GM21619 (cell line): ENCODE data around the gene GUCA1C.
A peak's percentile ranks its signal among the peaks of the same experiment; 100 is the strongest.

Source experiments
- ATAC-seq: cut with Tn5 transposase; IDR thresholded peaks from one replicate; pipeline ENCODE4 v1.9.1; 2021; ENCODE audit not compliant: unreplicated experiment

The GUCA1C gene

GRCh38 chr3:108914774-108915641 is 38.7 kb downstream of the GUCA1C start:
- ATAC-seq = peak; percentile 93

- ATAC-seq = no peak
These were observed 43.9 kb downstream of the GUCA1C start for GRCh38 chr3:108909799-108910198.

GRCh38 chr3:108907194-108907593 is 46.5 kb downstream of the GUCA1C start:
- no peak for ATAC-seq

- no peak for ATAC-seq
These were observed 54.1 kb downstream of the GUCA1C start for GRCh38 chr3:108899530-108899929.

GRCh38 chr3:108897883-108898282 is 55.8 kb downstream of the GUCA1C start:
- peak; percentile 62 for ATAC-seq

GRCh38 chr3:108894981-108895380 is 58.7 kb downstream of the GUCA1C start:
- no peak for ATAC-seq

- no peak for ATAC-seq
These were observed 61.8 kb downstream of the GUCA1C start for GRCh38 chr3:108891833-108892232.

- ATAC-seq = no peak
These were observed 65.9 kb downstream of the GUCA1C start for GRCh38 chr3:108887777-108888176.

- no peak for ATAC-seq
These were observed 66.6 kb downstream of the GUCA1C start for GRCh38 chr3:108887121-108887520.

- no peak for ATAC-seq
These were observed 70.3 kb downstream of the GUCA1C start for GRCh38 chr3:108883373-108883772.

GRCh38 chr3:108882762-108883161 is 70.9 kb downstream of the GUCA1C start:
- ATAC-seq = no peak

GRCh38 chr3:108879915-108880314 is 73.8 kb downstream of the GUCA1C start:
- no peak for ATAC-seq

- ATAC-seq = no peak
These were observed 75.8 kb downstream of the GUCA1C start for GRCh38 chr3:108877901-108878300.

GRCh38 chr3:108863799-108864135 is 89.9 kb downstream of the GUCA1C start:
- ATAC-seq = no peak

- peak; percentile 58 for ATAC-seq
These were observed 90.5 kb downstream of the GUCA1C start for GRCh38 chr3:108862865-108863798.

GRCh38 chr3:108861401-108861800 is 92.3 kb downstream of the GUCA1C start:
- ATAC-seq = no peak
